ENCODE measurements around the gene FPR3.

Gene FPR3

GRCh38 chr19:51793994-51794393 is 963 bp upstream of the FPR3 start:
- H3K9me3 ChIP-seq (ENCODE audit: insufficient read depth, low read length) = 0 out of 2 replicates have a peak, but pooled peaks cover 4% of the 10 kb centered on the region
- H4K20me1 ChIP-seq (ENCODE audit: insufficient read depth, low read length) = no peaks in the 10 kb centered on the region
- H3K27ac ChIP-seq (ENCODE audit: low read length) = no peak overlapping the region
- TF ChIP-seq, protein P1, sequence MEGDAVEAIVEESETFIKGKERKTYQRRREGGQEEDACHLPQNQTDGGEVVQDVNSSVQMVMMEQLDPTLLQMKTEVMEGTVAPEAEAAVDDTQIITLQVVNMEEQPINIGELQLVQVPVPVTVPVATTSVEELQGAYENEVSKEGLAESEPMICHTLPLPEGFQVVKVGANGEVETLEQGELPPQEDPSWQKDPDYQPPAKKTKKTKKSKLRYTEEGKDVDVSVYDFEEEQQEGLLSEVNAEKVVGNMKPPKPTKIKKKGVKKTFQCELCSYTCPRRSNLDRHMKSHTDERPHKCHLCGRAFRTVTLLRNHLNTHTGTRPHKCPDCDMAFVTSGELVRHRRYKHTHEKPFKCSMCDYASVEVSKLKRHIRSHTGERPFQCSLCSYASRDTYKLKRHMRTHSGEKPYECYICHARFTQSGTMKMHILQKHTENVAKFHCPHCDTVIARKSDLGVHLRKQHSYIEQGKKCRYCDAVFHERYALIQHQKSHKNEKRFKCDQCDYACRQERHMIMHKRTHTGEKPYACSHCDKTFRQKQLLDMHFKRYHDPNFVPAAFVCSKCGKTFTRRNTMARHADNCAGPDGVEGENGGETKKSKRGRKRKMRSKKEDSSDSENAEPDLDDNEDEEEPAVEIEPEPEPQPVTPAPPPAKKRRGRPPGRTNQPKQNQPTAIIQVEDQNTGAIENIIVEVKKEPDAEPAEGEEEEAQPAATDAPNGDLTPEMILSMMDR (IDR thresholded peaks at IDR 0.05; ENCODE audit: low read depth, low read length) = no peak
- TF ChIP-seq EZH2phosphoT487 (IDR thresholded peaks at IDR 0.05; ENCODE audit: low read depth) = no peak
- H3K79me2 ChIP-seq (ENCODE audit: low read length) = no peaks in the 10 kb centered on the region
- no peak overlapping the region for H3K4me3 ChIP-seq (ENCODE audit: low read length)
- H3K4me2 ChIP-seq (ENCODE audit: low read length) = no peak overlapping the region
- H2AFZ ChIP-seq (ENCODE audit: low read depth, low read length) = no peak overlapping the region
- no peak overlapping the region for H3K9ac ChIP-seq (ENCODE audit: low read length)
- no peaks in the 10 kb centered on the region for H3K36me3 ChIP-seq (replicated peaks; ENCODE audit: low read depth, low read length)
- peaks cover 3% of the 10 kb centered on the region; the same call in 1 of the 2 replicates for H3K27me3 ChIP-seq (ENCODE audit: low read depth, low read length)
- H3K4me1 ChIP-seq (ENCODE audit: low read length) = no peaks in the 10 kb centered on the region

DNA sequence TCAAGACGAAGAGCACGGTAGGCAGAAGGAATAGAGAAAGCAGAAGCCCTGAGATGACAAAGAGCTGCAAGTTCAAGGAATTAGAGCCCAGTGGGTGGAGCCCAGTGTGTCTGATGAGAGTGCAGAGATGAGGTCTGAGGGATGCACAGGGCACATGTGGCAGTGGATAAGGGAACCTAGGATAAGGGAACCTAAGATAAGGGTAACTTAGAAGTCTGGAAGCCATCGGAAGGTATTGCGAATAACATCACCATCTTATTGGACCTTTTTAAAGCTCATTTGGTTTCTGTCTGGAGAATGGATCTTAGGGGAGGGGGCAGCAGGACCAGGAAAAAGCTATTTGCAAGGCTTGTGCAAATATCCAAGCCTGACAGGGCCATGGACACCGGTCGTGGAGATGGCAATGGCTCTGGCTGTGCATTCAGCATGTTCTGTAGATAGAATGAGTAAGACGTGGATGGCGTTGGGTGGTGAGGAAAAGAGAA is 1.3 kb downstream of the FPR3 start:
- H3K27me3 ChIP-seq (ENCODE audit: low read depth, low read length) = peaks cover 3% of the 10 kb centered on the region; the same call in 1 of the 2 replicates
- H3K27ac ChIP-seq (ENCODE audit: low read length) = no peak overlapping the region
- H4K20me1 ChIP-seq (ENCODE audit: insufficient read depth, low read length) = no peaks in the 10 kb centered on the region
- no peaks in the 10 kb centered on the region for H3K4me1 ChIP-seq (ENCODE audit: low read length)
- no peak overlapping the region for H2AFZ ChIP-seq (ENCODE audit: low read depth, low read length)
- no peaks in the 10 kb centered on the region for H3K36me3 ChIP-seq (replicated peaks; ENCODE audit: low read depth, low read length)
- H3K9ac ChIP-seq (ENCODE audit: low read length) = no peak overlapping the region
- no peak overlapping the region for H3K4me2 ChIP-seq (ENCODE audit: low read length)
- TF ChIP-seq EZH2phosphoT487 (IDR thresholded peaks at IDR 0.05; ENCODE audit: low read depth) = no peak
- TF ChIP-seq, protein P1 (IDR thresholded peaks at IDR 0.05; ENCODE audit: low read depth, low read length) = no peak
- H3K79me2 ChIP-seq (ENCODE audit: low read length) = no peaks in the 10 kb centered on the region
- H3K4me3 ChIP-seq (ENCODE audit: low read length) = no peak overlapping the region
- H3K9me3 ChIP-seq (ENCODE audit: insufficient read depth, low read length) = peaks cover 8% of the 10 kb centered on the region; the same call in 1 of the 2 replicates

DNA sequence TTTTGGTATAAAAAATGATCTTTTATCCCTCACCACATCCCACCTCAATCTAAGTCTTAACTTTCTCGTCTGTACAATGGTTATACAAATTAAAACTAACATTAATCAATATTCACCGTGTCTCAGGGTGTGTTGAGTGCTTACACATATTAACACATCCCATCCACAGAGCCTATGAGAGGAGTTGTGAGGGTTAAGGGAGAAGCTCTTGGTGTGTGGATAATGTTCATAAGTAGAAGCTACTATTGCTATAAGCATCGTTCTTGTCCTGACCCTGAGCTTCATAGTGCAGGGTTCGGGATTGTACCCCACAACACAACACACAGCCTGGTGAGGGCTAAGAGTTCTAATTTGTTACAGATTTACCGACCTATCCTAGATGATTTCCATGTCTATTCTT is 2.5 kb downstream of the FPR3 start:
- H3K9me3 ChIP-seq (ENCODE audit: insufficient read depth, low read length) = peaks cover 8% of the 10 kb centered on the region; the same call in 1 of the 2 replicates
- no peak overlapping the region for H2AFZ ChIP-seq (ENCODE audit: low read depth, low read length)
- H3K4me2 ChIP-seq (ENCODE audit: low read length) = no peak overlapping the region
- no peak overlapping the region for H3K4me3 ChIP-seq (ENCODE audit: low read length)
- no peak for TF ChIP-seq EZH2phosphoT487 (IDR thresholded peaks at IDR 0.05; ENCODE audit: low read depth)
- TF ChIP-seq, protein P1 (IDR thresholded peaks at IDR 0.05; ENCODE audit: low read depth, low read length) = no peak
- H4K20me1 ChIP-seq (ENCODE audit: insufficient read depth, low read length) = no peaks in the 10 kb centered on the region
- no peaks in the 10 kb centered on the region for H3K79me2 ChIP-seq (ENCODE audit: low read length)
- no peaks in the 10 kb centered on the region for H3K36me3 ChIP-seq (replicated peaks; ENCODE audit: low read depth, low read length)
- H3K27ac ChIP-seq (ENCODE audit: low read length) = no peak overlapping the region
- no peak overlapping the region for H3K9ac ChIP-seq (ENCODE audit: low read length)
- no peaks in the 10 kb centered on the region for H3K4me1 ChIP-seq (ENCODE audit: low read length)
- peaks cover 3% of the 10 kb centered on the region; the same call in 1 of the 2 replicates for H3K27me3 ChIP-seq (ENCODE audit: low read depth, low read length)

DNA sequence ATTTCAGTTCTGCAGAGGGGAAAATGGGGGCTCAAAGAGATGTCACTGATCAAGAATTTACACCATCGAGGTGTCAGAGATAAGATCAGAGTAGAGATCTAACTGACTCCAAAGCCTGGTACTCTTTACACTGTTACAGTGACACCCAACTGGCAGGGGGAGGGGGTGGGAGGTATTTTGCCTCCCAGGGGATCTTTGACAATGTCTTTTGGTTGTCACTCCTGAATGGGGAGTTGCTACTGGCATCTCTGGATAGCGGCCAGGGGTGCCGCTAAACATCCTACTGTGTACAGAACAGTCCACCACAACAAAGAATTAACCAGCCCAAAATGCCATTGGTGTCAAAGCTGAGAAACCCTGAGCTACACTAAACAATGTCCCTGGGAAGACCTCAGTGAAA is 3.1 kb downstream of the FPR3 start:
- Histone ChIP-seq H4K20me1 (ENCODE audit: insufficient read depth, low read length) (no peaks in the 10 kb centered on the region), H3K4me1 (ENCODE audit: low read length) (no peaks in the 10 kb centered on the region), H3K36me3 (replicated peaks; ENCODE audit: low read depth, low read length) (no peaks in the 10 kb centered on the region), H3K27ac (ENCODE audit: low read length) (no peak overlapping the region), H3K9me3 (ENCODE audit: insufficient read depth, low read length) (peaks cover 8% of the 10 kb centered on the region; the same call in 1 of the 2 replicates), H3K79me2 (ENCODE audit: low read length) (no peaks in the 10 kb centered on the region), H3K9ac (ENCODE audit: low read length) (no peak overlapping the region), H3K4me3 (ENCODE audit: low read length) (no peak overlapping the region), H3K27me3 (ENCODE audit: low read depth, low read length) (peaks cover 3% of the 10 kb centered on the region; the same call in 1 of the 2 replicates), H2AFZ (ENCODE audit: low read depth, low read length) (no peak overlapping the region), H3K4me2 (ENCODE audit: low read length) (no peak overlapping the region)
- no peak for TF ChIP-seq EZH2phosphoT487 (IDR thresholded peaks at IDR 0.05; ENCODE audit: low read depth)

Data from OCI-LY3 (cell line).